ENCODE results near the gene ATP2C2. TPM values are rescaled to one million over a fixed set of nuclear protein-coding genes. Genes with fewer than 3 reads are reported as not detected.

ATP2C2 gene
- total RNA-seq, 2 experiments from 2014 or later, result not detected

- no peak overlapping the region for H3K4me3 ChIP-seq (ENCODE audit: low read length)
- no peaks in the 10 kb centered on the region for H3K36me3 ChIP-seq (ENCODE audit: insufficient read depth, low read length)
- Mint-ChIP-seq H3K4me1 (ENCODE audit: low read depth) (no peaks in the 10 kb centered on the region), H3K27me3 (no peaks in the 10 kb centered on the region), H3K9me3 (no peaks in the 10 kb centered on the region), H3K36me3 (ENCODE audit: low read depth) (no peaks in the 10 kb centered on the region), H3K27ac (no peak overlapping the region), H3K4me3 (no peak overlapping the region)
- no peak for ATAC-seq (ENCODE audit: poor library complexity)
- ChIA-PET POLR2A (no interaction called here), CTCF (no interaction called here)
- DNase-seq, result no peak
- no peaks in the 10 kb centered on the region for H3K4me1 ChIP-seq (ENCODE audit: insufficient read depth, low read length)
- H3K9me3 ChIP-seq (ENCODE audit: control insufficient read depth in 1 of 2, insufficient read depth in 1 of 2, low read length in 2 of 2), result peaks cover 0 to 7% of the 10 kb centered on the region in 2 experiments
- intact Hi-C loops (cut with DNase I, micrococcal nuclease), result no loop called here
- no peaks in the 10 kb centered on the region for H3K27me3 ChIP-seq (ENCODE audit: control insufficient read depth in 1 of 2, insufficient read depth in 2 of 2, low read length in 2 of 2)
- TF ChIP-seq, protein P1, sequence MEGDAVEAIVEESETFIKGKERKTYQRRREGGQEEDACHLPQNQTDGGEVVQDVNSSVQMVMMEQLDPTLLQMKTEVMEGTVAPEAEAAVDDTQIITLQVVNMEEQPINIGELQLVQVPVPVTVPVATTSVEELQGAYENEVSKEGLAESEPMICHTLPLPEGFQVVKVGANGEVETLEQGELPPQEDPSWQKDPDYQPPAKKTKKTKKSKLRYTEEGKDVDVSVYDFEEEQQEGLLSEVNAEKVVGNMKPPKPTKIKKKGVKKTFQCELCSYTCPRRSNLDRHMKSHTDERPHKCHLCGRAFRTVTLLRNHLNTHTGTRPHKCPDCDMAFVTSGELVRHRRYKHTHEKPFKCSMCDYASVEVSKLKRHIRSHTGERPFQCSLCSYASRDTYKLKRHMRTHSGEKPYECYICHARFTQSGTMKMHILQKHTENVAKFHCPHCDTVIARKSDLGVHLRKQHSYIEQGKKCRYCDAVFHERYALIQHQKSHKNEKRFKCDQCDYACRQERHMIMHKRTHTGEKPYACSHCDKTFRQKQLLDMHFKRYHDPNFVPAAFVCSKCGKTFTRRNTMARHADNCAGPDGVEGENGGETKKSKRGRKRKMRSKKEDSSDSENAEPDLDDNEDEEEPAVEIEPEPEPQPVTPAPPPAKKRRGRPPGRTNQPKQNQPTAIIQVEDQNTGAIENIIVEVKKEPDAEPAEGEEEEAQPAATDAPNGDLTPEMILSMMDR (IDR thresholded peaks at IDR 0.05), result no peak
- H3K27ac ChIP-seq (ENCODE audit: low read depth in 1 of 2, low read length in 2 of 2), result no peak overlapping the region
Observed at GRCh38 chr16:84458606-84459532, 90.5 kb downstream of the ATP2C2 start.

- Mint-ChIP-seq H3K36me3 (ENCODE audit: low read depth) (no peaks in the 10 kb centered on the region), H3K4me3 (no peak overlapping the region), H3K4me1 (ENCODE audit: low read depth) (no peaks in the 10 kb centered on the region), H3K27me3 (no peaks in the 10 kb centered on the region), H3K27ac (no peak overlapping the region), H3K9me3 (no peaks in the 10 kb centered on the region)
- ChIA-PET POLR2A (no interaction called here), CTCF (no interaction called here)
- H3K9me3 ChIP-seq (ENCODE audit: control insufficient read depth in 1 of 2, insufficient read depth in 1 of 2, low read length in 2 of 2), result peaks cover 0 to 7% of the 10 kb centered on the region in 2 experiments
- ATAC-seq (ENCODE audit: poor library complexity) (no peak), DNase-seq (no peak)
- TF ChIP-seq, protein P1 (IDR thresholded peaks at IDR 0.05), result no peak
- intact Hi-C loops (cut with DNase I, micrococcal nuclease), result no loop called here
- H3K4me1 ChIP-seq (ENCODE audit: insufficient read depth, low read length), result no peaks in the 10 kb centered on the region
- no peak overlapping the region for H3K27ac ChIP-seq (ENCODE audit: low read depth in 1 of 2, low read length in 2 of 2)
- H3K36me3 ChIP-seq (ENCODE audit: insufficient read depth, low read length), result no peaks in the 10 kb centered on the region
- no peaks in the 10 kb centered on the region for H3K27me3 ChIP-seq (ENCODE audit: control insufficient read depth in 1 of 2, insufficient read depth in 2 of 2, low read length in 2 of 2)
- H3K4me3 ChIP-seq (ENCODE audit: low read length), result no peak overlapping the region
Observed at GRCh38 chr16:84459533-84459894, 91.2 kb downstream of the ATP2C2 start.

DNA sequence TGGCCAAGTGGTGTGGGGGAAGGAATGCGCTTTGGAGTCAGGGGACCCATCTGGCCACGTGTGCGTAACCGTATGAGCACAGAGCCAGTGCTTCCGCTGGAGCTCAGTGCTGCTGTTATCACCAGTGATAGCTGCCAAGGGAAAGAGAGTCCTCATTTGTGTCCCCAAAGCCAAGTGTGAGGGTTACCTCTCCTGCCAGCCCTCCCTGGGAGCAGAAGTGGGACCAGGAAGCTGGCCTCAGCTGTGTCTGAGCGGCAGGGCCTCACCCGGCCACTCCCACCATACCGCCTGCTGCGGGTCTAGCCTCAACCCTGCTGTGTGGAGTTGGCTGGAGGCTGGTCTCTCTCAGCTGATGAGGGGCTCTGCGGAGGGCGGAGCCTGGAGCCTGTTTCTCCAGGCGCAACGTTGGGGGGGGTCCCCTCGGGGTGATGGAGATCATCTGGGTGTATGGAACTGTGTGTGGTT lies 91.6 kb downstream of the ATP2C2 start:
- intact Hi-C loops (cut with DNase I, micrococcal nuclease), result no loop called here
- POLR2A ChIA-PET, result no interaction called here
- peaks cover under 1% of the 10 kb centered on the region for H3K36me3 ChIP-seq (ENCODE audit: insufficient read depth, low read length)
- no peak overlapping the region for H3K4me3 ChIP-seq (ENCODE audit: low read length)
- TF ChIP-seq, protein P1 (IDR thresholded peaks at IDR 0.05), result no peak
- DNase-seq (no peak), ATAC-seq (ENCODE audit: poor library complexity) (no peak)
- H3K4me3 Mint-ChIP-seq, result no peak overlapping the region
- no peaks in the 10 kb centered on the region for H3K4me1 ChIP-seq (ENCODE audit: insufficient read depth, low read length)
- peaks cover 4% of the 10 kb centered on the region for H3K36me3 Mint-ChIP-seq (ENCODE audit: low read depth)
- no peak overlapping the region for H3K27ac ChIP-seq (ENCODE audit: low read depth in 1 of 2, low read length in 2 of 2)
- peaks cover 0 to 7% of the 10 kb centered on the region in 2 experiments for H3K9me3 ChIP-seq (ENCODE audit: control insufficient read depth in 1 of 2, insufficient read depth in 1 of 2, low read length in 2 of 2)
- no peaks in the 10 kb centered on the region for H3K9me3 Mint-ChIP-seq
- CTCF ChIA-PET, result no interaction called here
- no peaks in the 10 kb centered on the region for H3K27me3 ChIP-seq (ENCODE audit: control insufficient read depth in 1 of 2, insufficient read depth in 2 of 2, low read length in 2 of 2)
- H3K27me3 Mint-ChIP-seq, result no peaks in the 10 kb centered on the region
- no peak overlapping the region for H3K27ac Mint-ChIP-seq
- no peaks in the 10 kb centered on the region for H3K4me1 Mint-ChIP-seq (ENCODE audit: low read depth)

Measured in CD4-positive, alpha-beta T cell (primary cell).